Stimulated activated CD4-positive, alpha-beta T cell treated with anti-CD3 and anti-CD28 coated beads, Interleukin-2, amount 100 ng/mL, for 24 hours (primary cell): ENCODE data around the gene GTPBP1.

ENCODE experiments used
- DNase-seq, 2 donors: peaks; one replicate each; pipeline ENCODE4 v3.0.0-alpha.2; 2020

The GTPBP1 gene

GRCh38 chr22:38742176-38742942 is 36.6 kb downstream of the GTPBP1 start:
- no peak for DNase-seq

- no peak for DNase-seq
Measured at GRCh38 chr22:38744981-38745380, 39.2 kb downstream of the GTPBP1 start.

- DNase-seq, result no peak
Measured at GRCh38 chr22:38745676-38746460, 40.1 kb downstream of the GTPBP1 start.

GRCh38 chr22:38748487-38749136 is 42.9 kb downstream of the GTPBP1 start:
- no peak for DNase-seq

GRCh38 chr22:38750104-38750503 is 44.4 kb downstream of the GTPBP1 start:
- DNase-seq, result no peak

GRCh38 chr22:38750638-38751037 is 44.9 kb downstream of the GTPBP1 start:
- DNase-seq, result no peak

GRCh38 chr22:38751066-38751421 is 45.3 kb downstream of the GTPBP1 start:
- no peak for DNase-seq

- DNase-seq, result peak; percentile 66 to 68
Measured at GRCh38 chr22:38751422-38752346, 45.9 kb downstream of the GTPBP1 start.

- DNase-seq, result peak in 1 of 2 donors; percentile 39
Measured at GRCh38 chr22:38753948-38754750, 48.4 kb downstream of the GTPBP1 start.

- DNase-seq, result peak; percentile 49 to 52
Measured at GRCh38 chr22:38754751-38755154, 49.0 kb downstream of the GTPBP1 start.

GRCh38 chr22:38755155-38755910 is 49.6 kb downstream of the GTPBP1 start:
- DNase-seq, result peak; percentile 52 to 53

- DNase-seq, result peak; percentile 94 to 97
Measured at GRCh38 chr22:38755911-38756532, 50.3 kb downstream of the GTPBP1 start, which contains the start of gene SUN2. Gene SUN2, minus strand, starts transcription at chr22:38755998. Its CDS starts 3,370 bp downstream, at chr22:38752628.

GRCh38 chr22:38756711-38757463 is 51.1 kb downstream of the GTPBP1 start:
- DNase-seq, result peak in 1 of 2 donors; percentile 39

- DNase-seq, result no peak
Measured at GRCh38 chr22:38757464-38757757, 51.7 kb downstream of the GTPBP1 start.

- DNase-seq, result peak; percentile 77 to 78
Measured at GRCh38 chr22:38758276-38758945, 52.7 kb downstream of the GTPBP1 start.

- no peak for DNase-seq
Measured at GRCh38 chr22:38759005-38759404, 53.3 kb downstream of the GTPBP1 start.

- no peak for DNase-seq
Measured at GRCh38 chr22:38760477-38761201, 54.9 kb downstream of the GTPBP1 start.
